Measurements from ENCODE around the gene HID1. TPM values are rescaled to one million over a fixed set of nuclear protein-coding genes. Genes with fewer than 3 reads are reported as not detected.
"Not testable (repeated sequence)": the region's sequence is repeated elsewhere in the genome, so short reads cannot be mapped to it uniquely, and the experiment has no call there.

Gene HID1
- total RNA-seq, 1 donor: 1.1 TPM

DNA sequence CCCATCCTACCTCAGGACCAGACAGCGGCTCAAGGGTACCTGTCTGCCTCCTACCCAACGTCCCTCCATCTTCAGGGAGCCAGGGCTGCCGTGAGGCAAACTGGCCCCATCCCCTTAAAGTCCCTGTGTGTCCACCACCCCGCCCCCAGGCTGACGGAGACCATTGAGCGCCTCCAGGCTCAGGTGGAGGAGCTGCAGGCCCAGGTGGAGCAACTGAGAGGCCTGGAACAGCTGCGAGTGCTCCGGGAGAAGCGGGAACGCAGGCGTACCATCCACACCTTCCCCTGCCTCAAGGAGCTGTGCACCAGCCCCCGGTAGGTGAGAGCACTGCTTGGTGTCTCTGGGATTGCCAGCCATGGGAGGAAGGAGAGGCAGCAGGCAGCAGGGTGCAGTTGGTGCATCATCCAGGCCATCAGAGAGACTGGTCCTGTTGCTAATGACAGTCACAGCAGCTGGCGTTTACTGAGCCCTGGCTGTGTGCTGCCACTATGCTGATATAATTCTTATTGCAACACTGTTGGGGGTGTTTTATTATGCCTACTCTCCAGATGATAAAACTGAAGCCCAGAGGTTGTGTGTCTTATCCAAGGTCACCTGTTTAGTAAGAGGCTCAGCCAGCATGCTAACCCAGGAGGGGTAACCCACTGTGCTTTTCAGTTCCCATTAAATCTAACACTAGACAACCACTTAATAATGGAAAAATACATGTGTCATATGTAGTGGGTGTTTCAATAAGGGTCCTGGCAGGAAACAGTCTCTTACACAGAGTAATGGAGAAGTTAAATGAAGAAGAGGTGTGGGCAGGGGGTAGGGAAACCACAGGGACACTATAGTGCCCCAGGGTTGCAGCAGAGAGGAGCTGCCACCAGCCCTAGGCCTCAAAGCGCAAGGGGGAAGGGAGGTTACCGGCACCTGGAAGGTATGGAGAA, 29.6 kb upstream of the HID1 start:
- DNase-seq (ENCODE audit: low read depth in 2 of 3, low spot score in 2 of 3): peak in 1 of 3 donors; percentile 42

DNA sequence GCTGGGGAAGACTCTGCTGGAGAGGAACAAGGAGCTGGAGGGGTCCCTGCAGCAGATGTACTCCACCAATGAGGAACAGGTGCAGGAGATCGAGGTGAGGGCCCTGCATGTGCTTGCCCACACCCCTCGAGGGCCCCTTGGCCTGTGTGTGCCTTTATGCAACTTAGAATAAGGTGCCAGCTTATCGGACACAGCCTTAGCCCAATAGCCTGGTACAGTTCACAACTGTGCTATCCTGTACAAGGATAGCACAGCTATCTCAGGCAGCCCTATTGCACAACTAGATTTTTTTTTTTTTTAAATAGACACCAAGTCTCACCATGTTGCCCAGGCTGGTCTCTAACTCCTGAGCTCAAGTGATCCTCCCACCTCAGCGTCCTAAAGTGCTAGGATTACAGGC, 27.0 kb upstream of the HID1 start:
- no peak for DNase-seq (ENCODE audit: low read depth in 2 of 3, low spot score in 2 of 3)

DNA sequence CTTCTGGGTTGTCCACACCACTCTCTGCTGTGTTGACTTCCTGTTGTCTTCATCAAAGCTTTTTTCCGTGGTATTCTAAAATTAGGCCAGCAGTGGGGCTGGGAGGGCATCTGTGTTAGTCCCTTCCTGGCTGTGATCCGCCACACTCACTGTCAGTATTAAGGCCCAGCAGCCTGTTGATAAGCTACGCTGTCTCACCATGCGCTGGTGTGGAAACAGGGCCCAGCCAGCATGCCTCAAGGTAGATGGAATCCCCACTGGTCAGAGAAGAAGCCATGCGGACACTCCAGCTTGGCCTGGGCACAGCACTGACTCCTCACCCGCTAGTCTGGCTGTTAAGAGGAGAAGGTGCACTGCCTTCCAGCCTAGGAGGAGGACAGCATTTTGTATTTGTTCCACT, 26.2 kb upstream of the HID1 start:
- no peak for DNase-seq (ENCODE audit: low read depth in 2 of 3, low spot score in 2 of 3)

DNA sequence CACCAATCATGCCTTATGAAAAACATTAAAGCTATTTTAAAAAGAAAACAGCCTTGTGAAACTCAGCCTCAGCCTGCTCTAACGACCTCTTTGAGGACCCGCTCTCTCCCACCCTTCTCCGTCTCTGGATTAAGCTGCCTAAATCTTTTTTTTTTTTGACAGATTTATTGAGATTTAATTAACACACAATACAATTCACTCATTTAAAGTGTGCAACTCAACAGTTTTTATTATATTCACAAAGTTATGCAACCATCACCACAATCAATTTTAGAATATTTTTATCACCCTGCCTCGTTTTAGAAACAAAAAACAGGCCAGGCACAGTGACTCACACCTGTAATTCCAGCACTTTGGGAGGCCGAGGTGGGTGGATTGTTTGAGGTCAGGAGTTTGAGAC, 23.3 kb upstream of the HID1 start:
- no peak for DNase-seq (ENCODE audit: low read depth in 2 of 3, low spot score in 2 of 3)

DNA sequence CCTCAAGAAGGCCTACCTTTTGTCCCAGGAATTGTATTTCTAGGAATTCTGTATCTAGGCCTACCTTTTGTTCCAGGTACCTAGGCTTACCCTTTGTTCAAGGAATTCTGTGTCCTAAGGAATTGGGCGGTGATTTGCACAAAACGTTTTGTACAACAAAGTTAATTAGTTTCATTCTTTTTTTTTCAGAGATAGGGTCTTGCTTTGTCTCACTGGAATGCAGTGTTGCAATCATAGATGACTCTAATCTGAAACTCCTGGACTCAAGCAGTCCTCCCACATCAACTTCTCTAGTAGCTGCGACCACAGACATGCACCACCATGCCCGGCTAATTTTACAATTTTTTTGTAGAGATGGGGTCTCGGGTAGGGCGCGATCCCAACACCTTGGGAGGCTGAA, 21.9 kb upstream of the HID1 start:
- no peak for DNase-seq (ENCODE audit: low read depth in 2 of 3, low spot score in 2 of 3)

DNA sequence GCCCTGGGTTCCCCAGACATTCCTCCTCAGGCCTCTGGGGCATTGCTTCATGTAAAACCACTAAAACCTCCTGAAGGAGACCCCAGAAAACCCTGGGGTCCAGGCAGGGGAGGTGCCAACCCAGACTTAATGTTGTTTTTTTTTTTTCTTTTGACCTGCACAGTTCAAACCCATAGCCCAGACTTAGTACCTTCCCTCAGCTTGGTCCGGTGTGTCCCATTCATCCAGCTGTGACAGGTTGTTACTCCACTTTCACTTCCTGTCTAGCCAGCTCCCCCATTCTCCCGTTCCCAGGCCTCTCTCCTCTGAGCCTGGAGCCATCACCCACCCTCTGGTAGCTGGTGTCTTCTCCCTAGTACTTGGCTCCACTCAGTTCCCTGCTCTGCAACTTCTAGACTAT, 19.7 kb upstream of the HID1 start:
- DNase-seq (ENCODE audit: low read depth in 2 of 3, low spot score in 2 of 3): no peak

DNA sequence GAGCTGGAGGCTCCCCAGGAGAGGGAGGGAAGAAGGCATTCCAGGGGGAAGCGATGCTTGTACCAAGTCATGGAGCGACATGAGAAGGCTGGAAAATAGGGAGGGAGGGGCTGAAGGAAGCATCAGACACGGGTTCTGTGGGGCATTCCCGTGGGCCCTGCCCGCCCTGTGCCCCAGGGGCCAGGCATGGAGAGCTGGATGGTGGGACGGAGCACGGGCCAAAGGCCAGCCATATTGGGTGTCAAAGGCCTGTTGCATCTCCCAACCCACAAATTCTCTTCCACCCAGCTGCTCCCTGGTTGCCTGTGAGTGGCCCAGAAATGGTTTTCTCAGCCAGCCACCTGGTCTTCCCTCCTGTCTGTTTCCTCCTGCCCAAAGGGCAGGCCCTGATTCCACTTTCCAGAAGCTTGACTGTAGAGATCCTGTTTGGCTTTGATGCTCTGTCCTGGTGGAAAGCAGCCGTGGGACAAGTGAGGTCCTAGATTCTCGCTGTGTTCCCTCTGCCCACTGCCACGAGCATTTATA, 18.1 kb upstream of the HID1 start:
- no peak for DNase-seq (ENCODE audit: low read depth in 2 of 3, low spot score in 2 of 3)

DNA sequence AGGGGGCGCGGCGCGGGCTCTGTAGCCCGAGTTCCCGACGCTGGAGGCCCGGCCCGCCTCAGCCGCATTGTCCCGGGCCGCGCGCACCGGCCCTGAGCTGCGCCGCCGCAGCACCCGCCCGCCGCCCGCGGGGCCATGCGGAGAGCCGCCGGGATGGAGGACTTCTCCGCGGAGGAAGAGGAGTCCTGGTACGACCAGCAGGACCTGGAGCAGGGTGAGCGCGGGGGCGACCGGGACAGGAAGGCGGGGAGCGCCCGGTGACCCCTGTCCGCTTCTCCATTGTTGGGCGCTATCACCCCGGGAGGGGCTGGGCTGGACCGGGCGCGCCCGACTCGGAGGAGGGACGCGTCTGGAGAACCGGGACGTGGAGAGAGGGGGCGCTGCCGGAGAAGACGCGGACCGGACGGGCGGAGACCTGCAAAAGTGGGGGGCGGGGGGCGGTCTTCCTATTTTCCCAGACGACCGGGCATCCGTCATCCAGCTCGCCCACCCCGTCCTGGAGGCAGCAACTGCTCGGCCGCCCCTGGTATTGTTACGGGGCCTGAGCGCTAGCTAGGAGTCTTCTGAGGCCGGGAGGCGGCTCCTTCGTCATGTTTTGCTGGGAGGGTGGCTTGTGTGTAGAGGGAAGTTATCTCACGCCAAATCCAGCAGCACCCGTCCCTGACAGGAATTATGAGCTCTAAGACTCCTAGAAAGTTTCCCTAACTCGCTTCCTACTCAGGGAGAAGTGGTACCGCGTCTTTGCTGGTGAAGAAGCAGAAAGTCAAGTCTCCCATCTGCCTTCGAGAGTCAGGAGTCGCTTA, 15.6 kb upstream of the HID1 start:
- DNase-seq (ENCODE audit: low read depth in 2 of 3, low spot score in 2 of 3): peak in 1 of 3 donors; percentile 50

DNA sequence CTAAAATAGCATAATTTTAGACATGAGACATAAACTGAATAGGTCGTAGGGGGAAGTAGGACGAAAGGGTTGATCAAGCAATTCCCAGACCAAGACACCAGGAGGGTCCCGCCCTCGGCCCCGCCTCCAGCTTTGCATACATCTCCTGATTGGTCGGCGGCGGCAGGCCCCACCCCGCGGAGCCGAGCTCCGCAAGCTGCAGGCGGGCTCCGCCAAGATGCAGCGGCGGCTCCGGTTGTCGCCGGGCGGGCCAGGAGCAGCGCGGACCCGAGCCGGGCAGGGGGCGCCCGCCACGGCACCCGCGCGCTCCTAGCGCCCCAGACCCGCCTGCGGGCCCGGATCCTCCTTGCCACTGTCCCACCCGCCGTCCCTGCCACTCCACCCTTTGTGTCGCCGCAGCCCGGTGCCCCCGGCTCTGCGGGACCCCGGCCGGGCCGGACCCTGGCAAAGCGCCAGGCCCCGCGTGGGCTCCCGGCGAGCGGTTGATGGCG, 14.9 kb upstream of the HID1 start, which contains the start of gene CDR2L:
Gene CDR2L, plus strand, starts transcription at position 215 of the 491 bp plus-strand sequence. CDS start 412 bp downstream, outside the sequence.
- peak; percentile 73 to 93 (median 91) for DNase-seq (ENCODE audit: low read depth in 2 of 3, low spot score in 2 of 3)

DNA sequence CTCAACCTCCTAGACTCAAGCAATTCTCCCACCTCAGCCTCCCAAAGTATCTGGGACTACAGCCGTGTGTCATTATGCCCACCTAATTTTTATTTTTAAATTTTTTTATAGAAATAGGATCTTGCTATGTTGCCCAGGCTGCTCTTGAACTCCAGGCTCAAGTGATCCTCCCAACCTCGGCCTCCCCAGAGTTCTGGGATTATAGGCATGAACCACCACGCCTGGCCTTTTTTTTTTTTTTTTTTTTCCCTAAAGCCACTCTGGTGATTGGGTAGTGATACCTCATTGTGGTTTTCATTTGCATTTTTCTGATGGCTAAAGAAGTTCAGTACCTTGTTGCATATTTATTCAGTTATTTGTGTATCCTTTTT, 13.6 kb upstream of the HID1 start:
- no peak for DNase-seq (ENCODE audit: low read depth in 2 of 3, low spot score in 2 of 3)

DNA sequence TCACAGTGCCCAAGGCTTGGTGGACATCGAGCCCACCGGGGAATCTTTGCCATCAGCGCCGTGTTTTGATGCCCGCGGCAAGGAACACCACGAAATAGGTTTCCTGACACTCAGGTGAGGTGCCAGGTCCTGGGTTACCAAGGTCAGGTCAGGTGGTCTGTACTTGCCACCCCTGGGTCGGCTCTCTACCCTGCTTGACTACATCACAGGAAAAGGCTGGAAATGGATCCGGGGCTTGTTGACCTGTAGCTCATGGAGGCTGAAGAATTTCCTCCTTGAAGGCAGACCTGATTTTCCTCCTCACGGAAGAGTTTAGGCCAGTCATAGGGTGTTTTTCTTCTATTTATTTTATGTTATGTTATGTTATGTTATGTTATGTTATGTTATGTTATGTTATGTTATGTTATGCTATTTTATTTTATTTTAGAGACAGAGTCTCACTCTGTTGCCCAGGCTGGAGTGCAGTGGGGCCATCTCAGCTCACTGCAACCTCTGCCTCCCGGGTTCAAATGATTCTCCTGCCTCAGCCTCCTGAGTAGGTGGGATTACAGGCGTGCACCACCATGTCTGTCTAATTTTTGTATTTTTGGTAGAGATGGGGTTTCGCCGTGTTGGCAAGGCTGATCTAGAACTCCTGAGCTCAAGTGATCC, 10.2 kb upstream of the HID1 start:
- DNase-seq (ENCODE audit: low read depth in 2 of 3, low spot score in 2 of 3): not testable (repeated sequence)

DNA sequence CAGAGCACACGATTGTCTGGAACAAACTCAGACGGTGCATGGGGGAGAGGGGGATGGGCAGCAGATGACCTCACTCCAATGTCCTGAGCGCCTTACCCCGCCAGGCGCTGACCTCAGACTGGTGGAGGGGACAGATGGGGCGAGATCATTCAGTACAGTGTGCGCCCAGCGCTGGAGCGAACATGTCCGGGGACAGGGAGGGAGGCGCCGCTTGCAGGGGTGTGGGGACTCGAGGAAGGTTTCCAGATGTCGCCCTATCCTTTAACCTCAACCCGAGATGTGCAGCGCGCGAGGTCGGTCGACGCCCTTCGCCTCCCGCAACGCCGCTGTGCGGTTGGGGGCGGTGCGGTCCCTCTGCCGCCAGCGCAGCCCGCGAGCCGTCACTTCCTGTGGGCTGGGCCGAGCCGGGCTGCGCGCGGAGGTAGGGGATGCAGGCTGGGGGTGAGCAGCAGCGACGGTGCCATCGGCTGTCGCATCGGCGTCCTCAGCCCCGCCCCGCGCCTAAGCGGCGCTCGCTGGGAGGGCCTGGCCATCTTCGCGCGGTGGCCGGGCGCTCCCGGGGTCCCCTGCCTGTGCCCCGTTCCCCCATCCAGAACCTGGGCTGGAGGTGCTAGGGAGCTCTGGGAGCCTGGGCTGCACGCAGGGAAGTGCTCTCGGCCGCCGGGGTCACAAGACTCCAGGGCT, 9.6 kb upstream of the HID1 start:
- peak; percentile 66 to 83 (median 76) for DNase-seq (ENCODE audit: low read depth in 2 of 3, low spot score in 2 of 3)

DNA sequence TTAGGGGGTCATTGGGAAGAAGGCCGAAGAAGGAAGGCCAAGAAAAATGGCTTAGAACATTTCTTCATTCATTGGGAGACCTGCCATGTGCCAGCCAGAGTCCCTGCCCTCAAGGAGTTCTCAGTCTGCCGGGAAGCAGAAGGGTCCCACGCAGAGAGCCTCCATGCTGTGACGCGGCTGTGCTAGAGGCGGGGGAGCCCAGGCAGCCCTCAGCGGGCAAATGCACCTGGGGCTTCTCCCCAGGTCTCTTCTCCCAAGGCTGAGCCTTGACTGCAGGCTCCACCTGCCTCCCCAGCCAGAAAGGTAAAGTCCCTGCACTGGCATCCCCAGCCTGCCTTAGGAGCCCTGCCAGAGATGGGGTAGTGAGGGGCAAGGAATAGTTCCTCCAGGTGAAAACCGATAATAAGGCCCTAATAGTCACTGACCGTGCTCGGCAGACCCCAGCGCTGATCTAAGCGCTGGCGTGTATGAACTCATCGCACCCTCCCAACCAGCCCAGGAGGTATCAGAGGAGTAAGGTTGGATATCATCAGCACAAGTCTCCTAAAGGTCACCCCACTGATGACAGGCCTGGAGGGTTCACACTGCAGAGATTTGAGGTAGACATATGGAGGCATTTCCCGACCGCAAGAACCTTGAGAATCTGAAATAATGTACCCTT, 8.9 kb upstream of the HID1 start:
- no peak for DNase-seq (ENCODE audit: low read depth in 2 of 3, low spot score in 2 of 3)

DNA sequence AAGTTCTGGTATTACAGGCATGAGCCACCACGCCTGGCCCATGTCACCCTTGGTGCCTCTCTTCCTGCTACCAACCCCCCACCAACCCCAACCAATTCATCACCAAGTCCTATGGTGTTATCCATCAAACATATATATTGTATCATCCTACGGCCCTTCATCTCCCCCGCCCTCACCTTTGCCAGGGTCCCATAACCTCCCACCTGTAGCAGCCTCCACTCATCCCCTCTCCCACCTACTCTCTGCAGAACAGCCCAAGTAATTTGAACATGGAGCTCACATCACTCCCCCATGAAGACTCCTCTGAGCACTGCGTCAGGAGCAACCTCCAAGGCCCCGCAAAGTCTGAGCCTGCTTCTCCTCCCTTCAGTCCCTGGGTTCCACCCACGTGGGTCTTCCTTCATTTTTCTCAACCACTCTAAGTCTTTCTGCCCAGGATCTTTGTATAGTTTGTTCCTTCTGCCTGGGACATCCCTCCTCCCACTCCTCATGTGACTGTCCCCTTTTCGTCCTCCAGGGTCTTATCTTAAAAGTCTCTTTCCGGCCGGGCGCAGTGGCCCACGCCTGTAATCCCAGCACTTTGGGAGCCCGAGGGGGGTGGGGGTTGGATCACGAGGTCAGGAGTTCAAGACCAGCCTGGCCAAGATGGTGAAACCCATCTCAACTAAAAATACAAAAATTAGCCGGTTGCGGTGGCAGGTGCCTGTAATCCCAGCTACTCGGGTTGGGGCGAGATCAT, 7.0 kb upstream of the HID1 start:
- DNase-seq (ENCODE audit: low read depth in 2 of 3, low spot score in 2 of 3): no peak

DNA sequence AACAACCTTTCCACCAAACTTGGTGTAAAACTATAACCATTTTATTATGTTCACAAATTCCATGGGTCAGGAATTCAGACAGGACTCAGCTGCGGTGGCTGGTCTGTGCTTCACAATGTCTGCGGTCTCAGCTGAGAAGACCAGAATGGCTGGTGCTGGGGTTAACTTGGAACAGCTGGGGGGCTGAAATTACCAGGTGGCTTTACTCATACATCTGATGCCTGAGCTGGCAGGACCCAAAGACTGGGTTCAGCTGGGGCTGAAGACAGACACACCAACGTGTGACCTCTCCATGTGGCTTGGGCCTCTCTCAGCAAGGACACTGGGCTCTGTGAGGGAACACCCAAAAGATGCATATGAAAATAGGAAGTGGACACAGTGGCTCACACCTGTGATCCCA, 5.7 kb upstream of the HID1 start:
- no peak for DNase-seq (ENCODE audit: low read depth in 2 of 3, low spot score in 2 of 3)

DNA sequence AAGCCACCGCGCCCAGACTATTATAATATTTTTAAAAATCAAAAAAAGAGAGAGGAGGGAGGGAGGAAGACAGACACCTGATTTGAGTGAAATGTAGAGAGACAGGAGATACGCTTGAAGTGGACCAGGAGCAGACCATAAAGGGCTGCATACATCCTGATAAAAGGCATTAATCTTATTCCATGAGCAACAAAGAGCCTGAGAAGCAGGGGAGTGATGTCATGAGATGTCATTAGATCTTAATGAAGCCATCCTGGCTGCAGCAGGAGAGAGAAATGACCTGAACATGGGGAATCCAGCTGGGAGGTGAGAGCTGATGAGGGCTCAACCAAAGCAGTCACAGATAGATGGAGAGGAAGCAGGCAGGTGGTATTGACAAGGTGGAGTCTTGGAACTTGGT, 5.2 kb upstream of the HID1 start:
- DNase-seq (ENCODE audit: low read depth in 2 of 3, low spot score in 2 of 3): no peak

DNA sequence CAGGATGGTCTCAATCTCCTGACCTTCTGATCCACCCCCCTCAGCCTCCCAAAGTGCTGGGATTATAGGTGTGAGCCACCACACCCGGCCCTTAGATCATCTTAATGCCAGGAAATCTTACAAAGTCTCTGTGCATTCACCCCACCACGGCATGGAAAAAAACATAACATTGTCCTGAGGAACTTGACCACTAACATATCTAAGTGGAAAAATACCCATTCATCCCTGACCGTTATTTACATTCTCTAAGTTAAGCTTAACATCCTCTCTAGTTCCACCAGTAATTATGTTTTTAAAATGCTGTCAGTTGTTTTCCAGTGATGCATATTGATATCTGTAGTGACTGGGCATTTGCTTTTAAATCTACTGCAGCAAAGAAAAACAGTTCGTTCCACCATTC, 3.4 kb upstream of the HID1 start:
- no peak for DNase-seq (ENCODE audit: low read depth in 2 of 3, low spot score in 2 of 3)

DNA sequence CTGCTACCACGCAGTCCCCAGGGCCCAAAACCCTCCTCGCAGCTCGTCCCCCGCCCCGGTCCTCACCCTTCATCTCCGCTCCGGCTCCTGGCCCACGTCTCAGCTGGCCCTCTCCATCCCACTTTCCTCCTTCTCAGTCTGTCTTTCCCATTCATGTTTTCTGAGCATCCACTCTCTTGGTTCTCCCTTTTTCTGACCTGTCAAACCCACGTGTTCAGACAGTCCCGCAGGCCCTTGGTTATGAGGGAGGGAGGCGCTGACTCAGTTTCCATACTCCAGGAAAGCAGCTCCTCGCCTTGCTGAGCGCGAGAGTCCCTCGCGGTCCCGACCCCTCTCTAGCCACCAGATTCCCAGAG, 392 bp upstream of the HID1 start:
- DNase-seq (ENCODE audit: low read depth in 2 of 3, low spot score in 2 of 3): no peak

DNA sequence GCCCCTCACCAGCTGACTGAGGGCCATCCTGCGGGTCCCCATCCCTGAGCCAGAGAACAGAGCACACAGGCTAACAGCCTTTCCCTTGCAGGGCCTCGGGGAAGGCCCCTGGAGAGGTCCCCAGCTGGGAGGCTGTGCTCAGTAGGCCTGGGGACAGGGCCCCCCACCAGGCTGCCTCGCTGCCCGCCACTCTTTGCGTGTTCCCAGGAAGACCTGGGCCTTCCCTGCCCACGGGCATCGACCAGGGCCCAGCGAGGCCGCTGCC, 785 bp downstream of the HID1 start:
- DNase-seq (ENCODE audit: low read depth in 2 of 3, low spot score in 2 of 3): no peak

All from hematopoietic multipotent progenitor cell (in vitro differentiated cells).